ENCODE results near the gene DPH5.

Gene DPH5

GRCh38 chr1:100943533-100943932 lies 82.1 kb downstream of the DPH5 start:
- DNase-seq (ENCODE audit: low read depth in 1 of 2, low spot score in 1 of 2): no peak

GRCh38 chr1:100942304-100943046 lies 83.1 kb downstream of the DPH5 start:
- no peak for DNase-seq (ENCODE audit: low read depth in 1 of 2, low spot score in 1 of 2)

DNA sequence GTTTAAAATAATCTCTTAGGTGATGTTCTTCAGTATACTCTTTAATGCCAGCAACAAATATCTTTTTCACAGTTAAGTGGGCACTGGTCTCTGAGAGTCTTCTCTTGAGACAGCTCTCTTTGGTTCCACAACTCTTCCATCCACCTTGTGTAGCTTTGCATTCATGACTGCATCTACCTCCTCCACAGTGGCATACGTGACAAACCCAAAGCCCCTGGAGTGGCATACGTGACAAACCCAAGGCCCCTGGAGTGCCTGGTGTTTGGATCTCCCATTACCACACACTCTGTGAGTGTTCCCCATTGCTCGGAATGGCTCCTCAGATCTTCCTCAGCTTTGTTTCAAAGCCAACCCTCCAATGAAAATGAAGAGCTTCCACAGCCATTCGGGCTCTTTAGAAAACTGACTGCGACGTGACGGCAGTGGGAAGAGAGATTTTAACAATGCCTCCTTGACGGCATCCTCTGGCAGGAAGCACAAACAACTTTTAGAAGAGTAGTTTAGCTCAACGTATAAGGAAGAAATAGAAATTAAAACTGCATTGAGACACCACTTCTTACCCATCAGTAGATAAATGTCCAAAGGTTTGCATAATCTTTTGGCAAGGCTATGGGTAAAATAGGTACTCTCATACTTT lies 83.9 kb downstream of the DPH5 start:
- DNase-seq (ENCODE audit: low read depth in 1 of 2, low spot score in 1 of 2): no peak

GRCh38 chr1:100941098-100941527 lies 84.5 kb downstream of the DPH5 start:
- no peak for DNase-seq (ENCODE audit: low read depth in 1 of 2, low spot score in 1 of 2)
